HCT116 (cell line): ENCODE results near the gene ADK. TPM values are rescaled to one million over a fixed set of nuclear protein-coding genes. Genes with fewer than 3 reads are reported as not detected.

ENCODE experiments used
- ATAC-seq: fragments of 200-7000 bp; cut with Tn5 transposase; 2 replicates; pipeline ENCODE4 v1.9.1; 2020; ENCODE audit warnings: mild to moderate bottlenecking, moderate library complexity
- BruUV-seq: library from RNA; stranded (reverse); fragments of 400-500 nt; replicated peaks from 2 replicates; lab custom pipeline; 2021; lab: Mats Ljungman, UMichigan
- CTCF ChIA-PET: fragments of 300-600 bp; sonication (Branson Sonifier 250); formaldehyde crosslinking; loops from one replicate; lab custom pipeline; 2021; ENCODE audit warnings: antibody characterized with exemption; lab: Charles Lee
- POLR2A ChIA-PET: fragments of 300-600, 350-600 bp; sonication (Branson Sonifier 250); formaldehyde crosslinking; loops from one replicate; lab custom pipeline; 2021; ENCODE audit warnings: antibody characterized with exemption; lab: Charles Lee
- RAD21 ChIA-PET, 2 experiments: fragments of 300-600 bp; sonication (Branson Sonifier 250); formaldehyde crosslinking; loops; one replicate each; lab custom pipeline; 2023; ENCODE audit warnings: low total read pairs in 2 of 2; ENCODE audit not compliant: uncharacterized antibody in 2 of 2, unreplicated experiment in 2 of 2, low non-redundant PET in 1 of 2; lab: Charles Lee
- DNase-seq: peaks from one replicate; pipeline ENCODE4 v3.0.0-alpha.2; 2010; ENCODE audit warnings: low read depth, low spot score
- H2AFZ ChIP-seq: fragments of 200-600 bp; shearing (Covaris generic), sonication (generic); 2 replicates; pipeline ENCODE4 v1.6.1; 2017; ENCODE audit warnings: low read depth, mixed run types, mixed read lengths, antibody characterized with exemption, low read length; ENCODE audit not compliant: poor library complexity, severe bottlenecking
- H3K27ac ChIP-seq: 2 replicates; pipeline ENCODE4 v1.5.1; 2012; ENCODE audit warnings: low read depth, low read length
- H3K27me3 ChIP-seq: fragments of 200-600 bp; sonication (generic); 2 replicates; pipeline ENCODE4 v1.6.1; 2016; ENCODE audit warnings: mixed run types, low read length, mixed read lengths; ENCODE audit not compliant: insufficient read depth
- H3K36me3 ChIP-seq, 2 experiments: fragments of 200-500 bp in 1 of 2; fragments of 200-600 bp in 1 of 2; sonication (Bioruptor generic) in 1 of 2; sonication (generic) in 1 of 2; 2 replicates each; pipeline versions ENCODE4 v1.5.1 to v1.6.1; 2014 to 2016; ENCODE audit warnings: low read length in 2 of 2, inconsistent platforms in 1 of 2, mixed read lengths in 1 of 2, mixed run types in 1 of 2; ENCODE audit not compliant: insufficient read depth in 2 of 2, control insufficient read depth in 1 of 2
- H3K4me1 ChIP-seq, 2 experiments: fragments of 200-600 bp in 1 of 2; sonication (generic) in 1 of 2; 2 replicates each; pipeline versions ENCODE4 v1.5.1 to v1.6.1; 2012 to 2017; ENCODE audit warnings: low read length in 2 of 2, inconsistent platforms in 1 of 2, mild to moderate bottlenecking in 1 of 2, mixed read lengths in 1 of 2, mixed run types in 1 of 2, moderate library complexity in 1 of 2; ENCODE audit not compliant: insufficient read depth in 2 of 2, control insufficient read depth in 1 of 2
- H3K4me2 ChIP-seq: fragments of 200-600 bp; sonication (generic); 2 replicates; pipeline ENCODE4 v1.6.1; 2017; ENCODE audit warnings: mixed run types, low read length, mixed read lengths
- H3K4me3 ChIP-seq, 2 experiments: fragments of 200-600 bp in 1 of 2; sonication (generic) in 1 of 2; replicated peaks in 1 of 2; 2 replicates each; pipeline ENCODE4 v1.5.1; 2011 to 2016; ENCODE audit warnings: low read length in 2 of 2, control low read depth in 1 of 2, low read depth in 1 of 2, mild to moderate bottlenecking in 1 of 2, mixed read lengths in 1 of 2, mixed run types in 1 of 2
- H3K79me2 ChIP-seq: fragments of 200-600 bp; sonication (generic); 2 replicates; pipeline ENCODE4 v1.6.1; 2017; ENCODE audit warnings: mild to moderate bottlenecking, mixed run types, low read length, moderate library complexity, mixed read lengths; ENCODE audit not compliant: insufficient read depth
- H3K9ac ChIP-seq: fragments of 200-600 bp; sonication (generic); 2 replicates; pipeline ENCODE4 v1.6.1; 2016; ENCODE audit warnings: low read length, mixed read lengths
- H3K9me2 ChIP-seq: fragments of 200-600 bp; sonication (generic), shearing (Covaris generic); 2 replicates; pipeline ENCODE4 v1.6.1; 2017; ENCODE audit warnings: mixed run types, mild to moderate bottlenecking, moderate library complexity; ENCODE audit not compliant: insufficient read depth
- H3K9me3 ChIP-seq, 2 experiments: fragments of 200-500 bp in 1 of 2; fragments of 200-600 bp in 1 of 2; sonication (Bioruptor generic) in 1 of 2; sonication (generic) in 1 of 2; 2 replicates each; pipeline ENCODE4 v1.6.1; 2014 to 2017; ENCODE audit warnings: low read length in 2 of 2, mixed read lengths in 2 of 2, inconsistent platforms in 1 of 2, low read depth in 1 of 2, mild to moderate bottlenecking in 1 of 2, mixed run types in 1 of 2, moderate library complexity in 1 of 2; ENCODE audit not compliant: control insufficient read depth in 1 of 2, insufficient read depth in 1 of 2
- H4K20me1 ChIP-seq: fragments of 200-600 bp; sonication (generic), shearing (Covaris generic); 2 replicates; pipeline ENCODE4 v1.6.1; 2017; ENCODE audit warnings: mixed run types, mild to moderate bottlenecking, moderate library complexity; ENCODE audit not compliant: insufficient read depth
- CBX3 ChIP-seq: IDR thresholded peaks from 2 replicates; pipeline ENCODE4 v1.6.1; 2012; ENCODE audit warnings: low read depth
- CTCF ChIP-seq, 3 experiments: fragments of 200-600 bp in 1 of 3; sonication (generic) in 1 of 3; IDR thresholded peaks in 2 of 3; conservative IDR thresholded peaks in 1 of 3; 2 replicates each; pipeline ENCODE4 v1.5.1; 2012 to 2017; ENCODE audit warnings: low read depth in 2 of 3, low read length in 2 of 3, antibody characterized with exemption in 1 of 3, borderline replicate concordance in 1 of 3, control low read depth in 1 of 3, mild to moderate bottlenecking in 1 of 3, mixed read lengths in 1 of 3, mixed run types in 1 of 3, moderate library complexity in 1 of 3; ENCODE audit not compliant: insufficient read depth in 1 of 3
- JUND ChIP-seq: IDR thresholded peaks from 2 replicates; pipeline ENCODE4 v1.6.1; 2012
- REST ChIP-seq: IDR thresholded peaks from 2 replicates; pipeline ENCODE4 v1.6.1; 2012; ENCODE audit warnings: low read depth
- ZBTB33 ChIP-seq: IDR thresholded peaks from 2 replicates; pipeline ENCODE4 v1.6.1; 2011; ENCODE audit warnings: mild to moderate bottlenecking, low read length, moderate library complexity; ENCODE audit not compliant: insufficient replicate concordance; ENCODE audit errors: extremely low read depth
- ZFX ChIP-seq: fragments of 450-650 bp; IDR thresholded peaks from 2 replicates; pipeline ENCODE4 v1.6.1; 2017
- intact Hi-C: fragments of 100-400 bp; cut with micrococcal nuclease; formaldehyde crosslinking; loops from 2 replicates; pipeline ENCODE4 v1.10.0; 2022
- total RNA-seq: library from RNA; stranded (reverse); gene quantifications from one replicate; pipeline ENCODE4 v1.2.1, GENCODE V29; 2021; ENCODE audit not compliant: unreplicated experiment

The ADK gene
- total RNA-seq, 1 experiment from 2014 or later = 55.0 TPM

- POLR2A ChIA-PET = no interaction called here
- no peaks in the 10 kb centered on the region for H3K9me2 ChIP-seq
- H3K79me2 ChIP-seq = no peaks in the 10 kb centered on the region
- H3K27me3 ChIP-seq = no peaks in the 10 kb centered on the region
- H3K9ac ChIP-seq = no peak overlapping the region
- no peaks in the 10 kb centered on the region for H3K4me1 ChIP-seq
- H3K4me3 ChIP-seq = no peak overlapping the region
- intact Hi-C loops = no loop called here
- H3K27ac ChIP-seq = no peak overlapping the region
- no peaks in the 10 kb centered on the region for H4K20me1 ChIP-seq
- H3K9me3 ChIP-seq = no peaks in the 10 kb centered on the region
- RAD21 ChIA-PET = no interaction called here
- BruUV-seq = no TSS peak
- TF ChIP-seq JUND (no peak), ZBTB33 (no peak), CTCF (IDR thresholded peaks at IDR 0.05 in 2 of 3, conservative IDR thresholded peaks at IDR 0.05 in 1 of 3; ENCODE audit: borderline replicate concordance in 1 of 3, insufficient read depth in 1 of 3, low read depth in 2 of 3, low read length in 2 of 3) (no peak), CBX3 (no peak), REST (no peak), ZFX (no peak)
- CTCF ChIA-PET = no interaction called here
- H3K36me3 ChIP-seq = no peaks in the 10 kb centered on the region
- ATAC-seq (no peak), DNase-seq (no peak)
- no peak overlapping the region for H3K4me2 ChIP-seq
- no peak overlapping the region for H2AFZ ChIP-seq
Observed at GRCh38 chr10:74600170-74600569, 449.1 kb downstream of the ADK start.
